ENCODE measurements around the gene NRM.
A peak's percentile ranks its signal among the peaks of the same experiment; 100 is the strongest.
"Not testable (repeated sequence)": the region's sequence is repeated elsewhere in the genome, so short reads cannot be mapped to it uniquely, and the experiment has no call there.

NRM gene

GRCh38 chr6:30690403-30691207 is at the start of gene NRM:
Gene NRM, minus strand, starts transcription at chr6:30690984. Its CDS starts 10 bp downstream, at chr6:30690974.
- DNase-seq, result peak; percentile 77

GRCh38 chr6:30740540-30740870 is 49.7 kb upstream of the NRM start:
- DNase-seq, result no peak

- no peak for DNase-seq
Observed at GRCh38 chr6:30738532-30738931, 47.7 kb upstream of the NRM start.

GRCh38 chr6:30735668-30736314 is 45.0 kb upstream of the NRM start:
- DNase-seq, result peak; percentile 53

- no peak for DNase-seq
Observed at GRCh38 chr6:30732237-30732943, 41.6 kb upstream of the NRM start.

- peak; percentile 91 for DNase-seq
Observed at GRCh38 chr6:30730601-30731435, 40.0 kb upstream of the NRM start.

- no peak for DNase-seq
Observed at GRCh38 chr6:30727920-30728553, 37.3 kb upstream of the NRM start.

- DNase-seq, result no peak
Observed at GRCh38 chr6:30726506-30727413, 36.0 kb upstream of the NRM start.

- DNase-seq, result peak; percentile 35
Observed at GRCh38 chr6:30725713-30726505, 35.1 kb upstream of the NRM start.

- no peak for DNase-seq
Observed at GRCh38 chr6:30724906-30725667, 34.3 kb upstream of the NRM start.

- not testable (repeated sequence) for DNase-seq
Observed at GRCh38 chr6:30723843-30724741, 33.3 kb upstream of the NRM start.

- DNase-seq, result not testable (repeated sequence)
Observed at GRCh38 chr6:30723159-30723842, 32.5 kb upstream of the NRM start.

GRCh38 chr6:30722280-30723112 is 31.7 kb upstream of the NRM start:
- peak; percentile 85 for DNase-seq

- not testable (repeated sequence) for DNase-seq
Observed at GRCh38 chr6:30722025-30722279, 31.2 kb upstream of the NRM start.

- DNase-seq, result peak; percentile 93
Observed at GRCh38 chr6:30721198-30722024, 30.6 kb upstream of the NRM start.

- DNase-seq, result peak; percentile 78
Observed at GRCh38 chr6:30720738-30721197, 30.0 kb upstream of the NRM start.

Data from activated CD4-positive, alpha-beta T cell treated with anti-CD3 and anti-CD28 coated beads, Interleukin-2, amount 50 U/mL, for 16 hours (primary cell).